MM.1S (cell line): ENCODE measurements around the gene HYAL2.

Experiments
- EZH2phosphoT487 ChIP-seq: fragments of 300-600 bp; sonication (generic); IDR thresholded peaks from 2 replicates; pipeline ENCODE4 v1.6.1; 2018; ENCODE audit warnings: antibody characterized with exemption, low read length
- TF ChIP-seq, protein P1 (sequence below): fragments of 300-600 bp; sonication (generic); IDR thresholded peaks from 2 replicates; pipeline ENCODE4 v1.5.1; 2016; ENCODE audit warnings: antibody characterized with exemption, low read length, mixed read lengths

DNA sequence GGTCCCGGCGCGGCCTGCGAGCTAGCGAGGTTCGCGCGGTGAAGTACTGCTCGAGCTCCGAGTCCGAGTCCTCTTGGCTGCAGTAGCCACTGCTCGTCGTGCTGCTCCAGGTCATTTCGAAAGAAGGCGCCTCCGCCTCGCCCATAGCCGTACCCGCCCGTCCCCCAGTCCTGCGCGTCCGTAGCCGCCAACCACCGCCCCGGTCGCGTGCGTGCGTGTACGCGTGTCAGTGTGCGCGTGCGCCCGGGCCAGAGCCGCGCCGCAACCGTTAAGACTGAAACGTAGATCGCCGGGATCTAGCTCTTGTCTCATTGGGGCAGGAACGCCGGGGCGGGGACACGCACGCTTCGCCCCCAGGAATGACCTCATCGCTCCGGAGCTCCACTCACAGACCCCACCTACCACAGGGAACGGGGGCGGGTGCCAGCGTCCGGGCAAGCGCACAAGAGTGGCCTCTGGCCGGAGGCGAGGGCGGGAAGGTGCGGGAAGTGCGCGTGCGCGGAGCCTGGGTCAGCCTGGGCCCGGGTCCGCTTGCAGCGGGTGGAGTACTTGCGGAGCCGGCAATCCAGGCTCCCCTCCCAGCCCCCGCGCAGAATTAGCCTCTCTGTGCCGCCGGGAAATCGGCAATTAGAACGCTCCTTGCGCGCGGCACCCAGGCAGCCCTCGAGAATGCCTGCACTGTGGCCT, 14.8 kb upstream of the HYAL2 start:
- TF ChIP-seq, protein P1, sequence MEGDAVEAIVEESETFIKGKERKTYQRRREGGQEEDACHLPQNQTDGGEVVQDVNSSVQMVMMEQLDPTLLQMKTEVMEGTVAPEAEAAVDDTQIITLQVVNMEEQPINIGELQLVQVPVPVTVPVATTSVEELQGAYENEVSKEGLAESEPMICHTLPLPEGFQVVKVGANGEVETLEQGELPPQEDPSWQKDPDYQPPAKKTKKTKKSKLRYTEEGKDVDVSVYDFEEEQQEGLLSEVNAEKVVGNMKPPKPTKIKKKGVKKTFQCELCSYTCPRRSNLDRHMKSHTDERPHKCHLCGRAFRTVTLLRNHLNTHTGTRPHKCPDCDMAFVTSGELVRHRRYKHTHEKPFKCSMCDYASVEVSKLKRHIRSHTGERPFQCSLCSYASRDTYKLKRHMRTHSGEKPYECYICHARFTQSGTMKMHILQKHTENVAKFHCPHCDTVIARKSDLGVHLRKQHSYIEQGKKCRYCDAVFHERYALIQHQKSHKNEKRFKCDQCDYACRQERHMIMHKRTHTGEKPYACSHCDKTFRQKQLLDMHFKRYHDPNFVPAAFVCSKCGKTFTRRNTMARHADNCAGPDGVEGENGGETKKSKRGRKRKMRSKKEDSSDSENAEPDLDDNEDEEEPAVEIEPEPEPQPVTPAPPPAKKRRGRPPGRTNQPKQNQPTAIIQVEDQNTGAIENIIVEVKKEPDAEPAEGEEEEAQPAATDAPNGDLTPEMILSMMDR: no peak
- TF ChIP-seq EZH2phosphoT487: no peak
